ENCODE data around the gene SREBF1. TPM values are rescaled to one million over a fixed set of nuclear protein-coding genes. Genes with fewer than 3 reads are reported as not detected.

Gene SREBF1
- total RNA-seq, 4 donors from 2014 or later, result 115 to 253 (median 191) TPM

- H3K9me3 ChIP-seq, result no peaks in the 10 kb centered on the region
- TF ChIP-seq EP300 (IDR thresholded peaks at IDR 0.05), result no peak
- no peak for TF ChIP-seq POLR2A (IDR thresholded peaks at IDR 0.05)
- TF ChIP-seq CTCF (IDR thresholded peaks at IDR 0.05), result no peak
- peak overlapping the region in 3 of 4 donors; percentile 29 to 85 (median 62) for H3K27ac ChIP-seq
- H3K4me3 ChIP-seq, result no peak overlapping the region
- peaks cover 3 to 91% (median 43%) of the 10 kb centered on the region in 4 donors for H3K4me1 ChIP-seq
- H3K27me3 ChIP-seq, result no peaks in the 10 kb centered on the region
- 66 to 70% methylated on average over 11 to 12 of the region's 17 CpGs for WGBS, 2 donors
- no peak for DNase-seq (ENCODE audit: low spot score in 2 of 2)
- peaks cover 3 to 83% (median 26%) of the 10 kb centered on the region in 3 donors for H3K36me3 ChIP-seq
Observed at GRCh38 chr17:17815436-17816200, 21.2 kb downstream of the SREBF1 start.

DNA sequence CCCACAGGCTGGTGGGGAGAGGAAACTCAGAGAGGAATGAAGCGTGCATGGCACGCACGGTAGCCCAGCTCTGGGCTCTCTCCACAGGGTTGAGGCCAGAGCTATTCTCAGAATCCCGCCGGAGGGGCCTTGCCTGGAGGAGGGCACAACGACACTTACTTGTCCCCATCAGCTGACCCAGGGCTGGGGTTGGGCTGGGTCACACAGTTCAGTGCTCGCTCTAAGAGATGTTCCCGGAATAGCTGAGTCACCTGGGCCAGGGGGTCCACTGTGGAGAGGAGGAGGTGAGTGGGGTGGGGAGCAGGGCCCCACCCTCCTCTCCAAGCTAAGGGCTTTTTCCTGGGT is 21.8 kb downstream of the SREBF1 start:
- peak overlapping the region in 3 of 4 donors; percentile 29 to 85 (median 62) for H3K27ac ChIP-seq
- no peaks in the 10 kb centered on the region for H3K27me3 ChIP-seq
- H3K9me3 ChIP-seq, result no peaks in the 10 kb centered on the region
- no peak for DNase-seq (ENCODE audit: low spot score in 2 of 2)
- TF ChIP-seq CTCF (IDR thresholded peaks at IDR 0.05) (no peak), POLR2A (IDR thresholded peaks at IDR 0.05) (no peak), EP300 (IDR thresholded peaks at IDR 0.05) (no peak)
- H3K4me1 ChIP-seq, result peaks cover 3 to 91% (median 42%) of the 10 kb centered on the region in 4 donors
- 47 to 69% methylated on average over 7 to 8 of the region's 8 CpGs for WGBS, 2 donors
- H3K36me3 ChIP-seq, result peaks cover 3 to 77% (median 26%) of the 10 kb centered on the region in 3 donors
- no peak overlapping the region for H3K4me3 ChIP-seq

DNA sequence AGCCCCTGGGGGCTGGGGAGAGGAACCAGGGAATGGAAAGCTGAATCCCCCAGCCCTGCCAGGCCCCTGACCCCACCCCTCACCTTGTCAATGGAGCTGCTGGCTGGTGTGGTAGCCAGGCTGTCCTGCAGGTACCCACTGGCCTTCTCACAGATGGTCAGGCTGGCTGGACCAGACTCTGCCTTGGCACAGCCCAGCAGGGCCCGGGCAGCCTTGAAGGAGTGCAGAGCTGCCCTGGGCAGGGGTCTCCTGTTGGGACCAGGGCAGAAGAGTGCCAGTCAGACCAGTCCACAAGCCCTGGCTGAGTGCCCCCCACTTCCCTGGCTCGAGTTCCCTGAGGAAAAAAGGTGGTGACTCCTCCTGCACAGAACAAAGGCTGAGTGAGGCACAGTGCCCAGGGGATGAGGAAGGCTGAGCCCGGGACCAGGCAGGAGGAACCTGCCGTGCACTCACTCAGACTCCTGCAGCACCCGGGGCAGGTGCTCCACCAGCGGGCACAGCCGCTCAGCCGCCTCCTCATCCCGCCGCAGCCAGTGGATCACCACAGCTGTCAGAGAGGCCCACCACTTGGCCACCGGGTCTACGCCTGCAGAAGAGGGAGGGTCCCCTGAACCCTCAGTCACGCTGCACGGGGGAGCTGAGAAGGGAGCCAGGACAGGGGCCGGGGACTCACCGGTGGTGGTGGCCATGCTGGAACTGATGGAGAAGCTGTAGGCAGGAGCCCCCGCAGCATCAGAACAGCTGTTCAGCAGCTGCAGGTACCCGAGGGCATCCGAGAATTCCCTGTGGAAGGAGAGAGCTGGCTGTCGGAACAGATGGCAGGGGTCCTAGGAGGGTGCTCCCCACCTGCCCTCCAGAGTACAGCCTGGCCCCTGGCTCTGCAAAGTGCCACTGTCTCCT is 22.4 kb downstream of the SREBF1 start:
- Histone ChIP-seq H3K4me3 (no peak overlapping the region), H3K27ac (peak overlapping the region in 2 of 4 donors; percentile 62 to 85), H3K27me3 (no peaks in the 10 kb centered on the region), H3K9me3 (no peaks in the 10 kb centered on the region), H3K36me3 (peaks cover 3 to 71% (median 26%) of the 10 kb centered on the region in 3 donors), H3K4me1 (peaks cover 3 to 90% (median 41%) of the 10 kb centered on the region in 4 donors)
- 74 to 85% methylated on average over 16 to 19 of the region's 20 CpGs for WGBS, 2 donors
- TF ChIP-seq EP300 (IDR thresholded peaks at IDR 0.05) (no peak), CTCF (IDR thresholded peaks at IDR 0.05) (no peak), POLR2A (IDR thresholded peaks at IDR 0.05) (no peak)
- DNase-seq (ENCODE audit: low spot score in 2 of 2), result no peak

DNA sequence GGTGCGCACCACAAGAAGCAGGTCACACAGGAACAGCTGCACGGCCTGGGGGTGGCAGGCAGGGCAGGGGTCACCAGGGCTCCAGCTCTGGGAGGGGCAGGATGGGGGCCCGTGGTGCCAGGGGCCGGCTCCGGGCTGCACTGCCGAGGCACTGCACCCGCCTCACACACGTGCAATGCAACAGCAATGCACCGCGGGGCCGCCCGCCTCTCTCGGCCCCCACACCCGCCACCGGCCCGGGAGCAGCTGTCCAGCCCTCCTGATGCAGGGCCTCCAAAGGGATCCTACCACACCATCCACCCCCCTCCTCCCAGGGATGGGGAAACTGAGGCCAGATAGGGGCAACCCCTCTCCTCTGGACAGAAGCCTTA is 23.1 kb downstream of the SREBF1 start:
- 52 to 62% methylated on average over 13 to 16 of the region's 16 CpGs for WGBS, 2 donors
- no peaks in the 10 kb centered on the region for H3K27me3 ChIP-seq
- H3K4me1 ChIP-seq, result peaks cover 3 to 89% (median 42%) of the 10 kb centered on the region in 4 donors
- H3K27ac ChIP-seq, result peak overlapping the region in 1 of 4 donors; percentile 85
- no peaks in the 10 kb centered on the region for H3K9me3 ChIP-seq
- DNase-seq (ENCODE audit: low spot score in 2 of 2), result no peak
- peaks cover 3 to 64% (median 19%) of the 10 kb centered on the region in 3 donors for H3K36me3 ChIP-seq
- TF ChIP-seq CTCF (IDR thresholded peaks at IDR 0.05) (no peak), POLR2A (IDR thresholded peaks at IDR 0.05) (no peak)
- H3K4me3 ChIP-seq, result no peak overlapping the region

All from tibial nerve (tissue), 4 donors.